Measurements from ENCODE around the gene RBBP4.

DNA sequence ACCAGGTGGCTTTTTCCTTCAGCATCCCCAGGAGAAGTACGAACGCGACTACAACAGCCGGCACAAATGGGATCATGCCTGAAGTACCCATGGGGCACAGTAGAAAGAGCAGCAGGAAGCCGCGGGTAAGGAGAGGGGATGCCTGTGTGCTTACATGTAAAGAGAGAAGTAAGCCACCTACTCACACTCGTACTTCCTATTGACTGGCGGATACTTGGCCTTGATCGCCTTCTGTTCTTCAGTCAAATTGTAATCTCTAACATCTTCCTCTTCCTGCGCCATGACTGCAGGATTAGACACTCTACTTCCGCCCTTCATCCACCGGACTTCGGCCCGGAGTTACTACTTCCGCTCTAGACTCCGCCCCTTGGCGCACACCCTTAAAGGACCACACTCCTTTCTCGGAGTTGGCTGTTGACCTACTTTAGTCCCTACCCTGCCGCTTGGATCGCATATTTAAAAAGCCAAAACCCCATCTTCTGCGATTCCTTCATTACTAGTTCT, 708 bp upstream of the RBBP4 start, which contains the start of gene ZBTB8OS:
- TF ChIP-seq, protein P1, sequence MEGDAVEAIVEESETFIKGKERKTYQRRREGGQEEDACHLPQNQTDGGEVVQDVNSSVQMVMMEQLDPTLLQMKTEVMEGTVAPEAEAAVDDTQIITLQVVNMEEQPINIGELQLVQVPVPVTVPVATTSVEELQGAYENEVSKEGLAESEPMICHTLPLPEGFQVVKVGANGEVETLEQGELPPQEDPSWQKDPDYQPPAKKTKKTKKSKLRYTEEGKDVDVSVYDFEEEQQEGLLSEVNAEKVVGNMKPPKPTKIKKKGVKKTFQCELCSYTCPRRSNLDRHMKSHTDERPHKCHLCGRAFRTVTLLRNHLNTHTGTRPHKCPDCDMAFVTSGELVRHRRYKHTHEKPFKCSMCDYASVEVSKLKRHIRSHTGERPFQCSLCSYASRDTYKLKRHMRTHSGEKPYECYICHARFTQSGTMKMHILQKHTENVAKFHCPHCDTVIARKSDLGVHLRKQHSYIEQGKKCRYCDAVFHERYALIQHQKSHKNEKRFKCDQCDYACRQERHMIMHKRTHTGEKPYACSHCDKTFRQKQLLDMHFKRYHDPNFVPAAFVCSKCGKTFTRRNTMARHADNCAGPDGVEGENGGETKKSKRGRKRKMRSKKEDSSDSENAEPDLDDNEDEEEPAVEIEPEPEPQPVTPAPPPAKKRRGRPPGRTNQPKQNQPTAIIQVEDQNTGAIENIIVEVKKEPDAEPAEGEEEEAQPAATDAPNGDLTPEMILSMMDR (IDR thresholded peaks at IDR 0.05; ENCODE audit: low read length) = no peak
- no peak for TF ChIP-seq EZH2phosphoT487 (IDR thresholded peaks at IDR 0.05; ENCODE audit: low read length)
